Activated B cell treated with CpG ODN at 0.5 μM for 24 hours (primary cell): ENCODE results near the gene HHEX. TPM values are rescaled to one million over a fixed set of nuclear protein-coding genes. Genes with fewer than 3 reads are reported as not detected.

Experiments used
- ATAC-seq: fragments of 200-7000 bp; cut with Tn5 transposase; one replicate; pipeline ENCODE4 v1.10.0; 2021; ENCODE audit warnings: low read depth, mild to moderate bottlenecking, moderate library complexity
- CTCF ChIA-PET: fragments of 350-600 bp; sonication (Branson Sonifier 250); formaldehyde crosslinking; loops from one replicate; lab custom pipeline; 2021; ENCODE audit warnings: antibody characterized with exemption; lab: Charles Lee
- POLR2A ChIA-PET: fragments of 350-600 bp; sonication (Branson Sonifier 250); formaldehyde crosslinking; loops from one replicate; lab custom pipeline; 2021; ENCODE audit warnings: antibody characterized with exemption; lab: Charles Lee
- DNase-seq: peaks from one replicate; pipeline ENCODE4 v3.0.0; 2022
- H3K27ac Mint-ChIP-seq: one replicate; pipeline ENCODE4 v1.8.0; 2020; ENCODE audit warnings: mixed read lengths
- H3K27me3 Mint-ChIP-seq: one replicate; pipeline ENCODE4 v1.8.0; 2021; ENCODE audit warnings: mixed read lengths
- H3K36me3 Mint-ChIP-seq: one replicate; pipeline ENCODE4 v1.8.0; 2021; ENCODE audit warnings: low read depth, mixed read lengths
- H3K4me1 Mint-ChIP-seq: one replicate; pipeline ENCODE4 v1.8.0; 2021; ENCODE audit warnings: mixed read lengths
- H3K4me3 Mint-ChIP-seq: one replicate; pipeline ENCODE4 v1.8.0; 2020; ENCODE audit warnings: mild to moderate bottlenecking, mixed read lengths
- H3K9me3 Mint-ChIP-seq: one replicate; pipeline ENCODE4 v1.8.0; 2020; ENCODE audit warnings: mixed read lengths
- intact Hi-C: fragments of 100-400 bp; cut with micrococcal nuclease; formaldehyde crosslinking; loops from one replicate; pipeline ENCODE4 v1.15.1; 2024
- total RNA-seq: library from RNA; stranded (reverse); gene quantifications from 2 replicates; pipeline ENCODE4 v1.2.3, GENCODE V29; 2022
- TF ChIP-seq, protein P1 (sequence below): fragments of 200-600 bp; IDR thresholded peaks from one replicate; pipeline ENCODE4 v1.8.0; 2022; ENCODE audit warnings: antibody characterized with exemption, mild to moderate bottlenecking

Gene HHEX
- total RNA-seq, 1 donor from 2014 or later: 55.1 TPM

DNA sequence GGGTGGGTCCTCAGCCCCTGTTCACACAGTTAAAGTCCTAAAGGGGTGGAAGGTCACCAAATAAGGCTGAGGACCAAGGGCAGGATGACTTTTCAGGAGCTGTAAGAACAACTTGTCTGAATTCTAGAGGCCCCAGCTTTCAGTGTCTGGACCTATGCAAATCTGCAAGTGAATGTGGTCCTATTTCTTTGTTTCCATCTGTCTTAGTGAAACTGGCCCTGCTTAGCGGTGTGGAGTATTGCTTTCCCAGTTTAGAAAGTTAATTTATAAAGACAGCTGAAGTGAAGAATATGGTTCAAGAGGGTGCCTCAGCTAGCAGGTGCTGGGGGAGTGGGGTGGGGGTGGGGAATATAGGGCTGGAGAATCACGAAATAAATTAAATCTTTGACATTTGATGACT, 40.1 kb downstream of the HHEX start:
- Mint-ChIP-seq H3K4me3 (no peak overlapping the region), H3K36me3 (no peaks in the 10 kb centered on the region), H3K4me1 (peaks cover 50% of the 10 kb centered on the region), H3K27ac (no peak overlapping the region), H3K27me3 (no peaks in the 10 kb centered on the region), H3K9me3 (peaks cover 3% of the 10 kb centered on the region)
- intact Hi-C loops: loop anchor here (2.0 kb wide), 1 partner anchor 17 kb away; no protein-coding TSS in a partner anchor
- CTCF ChIA-PET: interaction anchor here (1.3 kb wide), 1 partner anchor 30 kb away, joined by 4 read pairs; no protein-coding TSS in a partner anchor
- DNase-seq (no peak), ATAC-seq (peak; percentile 72)
- POLR2A ChIA-PET: interaction anchor here (0.7 to 1.7 kb wide), 9 partner anchors 10 to 93 kb away, joined by 3 to 10 read pairs (median 4); partner anchors contain the start of gene HHEX
- TF ChIP-seq, protein P1, sequence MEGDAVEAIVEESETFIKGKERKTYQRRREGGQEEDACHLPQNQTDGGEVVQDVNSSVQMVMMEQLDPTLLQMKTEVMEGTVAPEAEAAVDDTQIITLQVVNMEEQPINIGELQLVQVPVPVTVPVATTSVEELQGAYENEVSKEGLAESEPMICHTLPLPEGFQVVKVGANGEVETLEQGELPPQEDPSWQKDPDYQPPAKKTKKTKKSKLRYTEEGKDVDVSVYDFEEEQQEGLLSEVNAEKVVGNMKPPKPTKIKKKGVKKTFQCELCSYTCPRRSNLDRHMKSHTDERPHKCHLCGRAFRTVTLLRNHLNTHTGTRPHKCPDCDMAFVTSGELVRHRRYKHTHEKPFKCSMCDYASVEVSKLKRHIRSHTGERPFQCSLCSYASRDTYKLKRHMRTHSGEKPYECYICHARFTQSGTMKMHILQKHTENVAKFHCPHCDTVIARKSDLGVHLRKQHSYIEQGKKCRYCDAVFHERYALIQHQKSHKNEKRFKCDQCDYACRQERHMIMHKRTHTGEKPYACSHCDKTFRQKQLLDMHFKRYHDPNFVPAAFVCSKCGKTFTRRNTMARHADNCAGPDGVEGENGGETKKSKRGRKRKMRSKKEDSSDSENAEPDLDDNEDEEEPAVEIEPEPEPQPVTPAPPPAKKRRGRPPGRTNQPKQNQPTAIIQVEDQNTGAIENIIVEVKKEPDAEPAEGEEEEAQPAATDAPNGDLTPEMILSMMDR: no peak

DNA sequence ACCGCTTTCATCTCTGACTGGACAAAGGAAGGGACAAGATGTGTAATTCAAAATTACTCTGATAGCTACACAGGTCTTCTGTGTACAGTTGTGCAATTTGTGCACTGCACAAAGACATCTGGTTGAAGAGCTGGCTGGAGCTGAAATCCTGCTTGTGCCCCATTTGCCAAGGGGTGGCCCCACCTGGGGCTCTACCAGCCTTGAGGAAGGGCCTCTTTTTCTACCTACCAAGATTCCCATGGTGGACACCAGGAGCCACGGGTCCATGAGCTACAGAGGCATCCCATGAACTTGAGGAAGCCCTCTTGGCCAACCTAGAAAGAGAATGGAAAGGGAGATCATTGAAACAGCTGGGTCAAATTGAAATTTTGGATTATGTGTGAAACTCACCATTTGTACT, 43.2 kb downstream of the HHEX start:
- no peak for ATAC-seq
- intact Hi-C loops: no loop called here
- no peaks in the 10 kb centered on the region for H3K27me3 Mint-ChIP-seq
- ChIA-PET CTCF (no interaction called here), POLR2A (interaction anchor here (0.5 to 1.9 kb wide), 4 partner anchors 9 to 42 kb away, joined by 3 to 12 read pairs (median 4); no protein-coding TSS in a partner anchor)
- H3K27ac Mint-ChIP-seq: no peak overlapping the region
- no peaks in the 10 kb centered on the region for H3K36me3 Mint-ChIP-seq
- peaks cover 3% of the 10 kb centered on the region for H3K9me3 Mint-ChIP-seq
- TF ChIP-seq, protein P1: no peak
- no peak overlapping the region for H3K4me3 Mint-ChIP-seq
- no peak for DNase-seq
- H3K4me1 Mint-ChIP-seq: peaks cover 68% of the 10 kb centered on the region

DNA sequence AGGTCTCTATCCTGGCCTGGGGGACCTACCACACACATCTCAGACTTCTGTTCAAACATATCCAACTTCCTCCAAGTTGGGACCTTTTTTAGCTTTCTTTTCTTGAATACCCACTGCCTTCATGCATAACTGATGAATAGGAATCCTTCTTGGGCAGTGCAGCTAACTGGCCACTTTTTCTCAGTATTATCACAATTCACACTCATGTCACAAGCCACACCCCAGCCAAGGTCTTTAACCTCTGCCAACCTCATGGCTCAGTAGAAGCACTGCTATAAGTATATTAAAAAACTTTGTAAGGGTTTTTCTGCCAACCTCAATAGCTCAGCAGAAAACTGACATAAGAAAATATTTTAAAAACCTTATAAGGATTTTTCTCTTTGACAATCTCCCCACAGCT, 44.5 kb downstream of the HHEX start:
- ChIA-PET CTCF (no interaction called here), POLR2A (interaction anchor here (1.9 kb wide), 1 partner anchor 43 kb away, joined by 12 read pairs; no protein-coding TSS in a partner anchor)
- peaks cover 3% of the 10 kb centered on the region for H3K9me3 Mint-ChIP-seq
- DNase-seq (no peak), ATAC-seq (no peak)
- no peaks in the 10 kb centered on the region for H3K27me3 Mint-ChIP-seq
- no peak overlapping the region for H3K27ac Mint-ChIP-seq
- no peak overlapping the region for H3K4me3 Mint-ChIP-seq
- no peaks in the 10 kb centered on the region for H3K36me3 Mint-ChIP-seq
- intact Hi-C loops: loop anchor here (1.0 to 2.0 kb wide), 2 partner anchors 8 to 14 kb away; no protein-coding TSS in a partner anchor
- peaks cover 64% of the 10 kb centered on the region for H3K4me1 Mint-ChIP-seq
- TF ChIP-seq, protein P1: no peak

DNA sequence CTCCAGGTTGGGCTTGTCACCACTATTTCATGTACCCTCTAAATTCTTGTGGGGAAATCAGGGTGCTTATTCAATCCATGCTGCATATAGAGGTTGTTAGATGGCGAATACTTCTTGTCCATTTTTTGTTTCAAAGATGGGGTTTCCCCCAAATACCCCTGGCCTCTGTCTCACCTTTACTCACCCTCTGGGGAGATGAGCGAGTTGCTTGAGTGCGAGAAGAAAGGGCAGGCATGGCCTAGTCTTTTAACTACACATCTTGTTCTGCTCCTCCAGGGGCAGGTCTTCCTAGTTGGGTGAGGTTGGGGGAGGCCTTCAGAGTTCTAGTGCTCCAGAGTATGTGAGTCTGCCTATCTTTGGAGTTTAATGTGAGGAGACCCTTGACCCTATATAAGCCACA, 46.2 kb downstream of the HHEX start:
- POLR2A ChIA-PET: interaction anchor here (0.7 to 1.1 kb wide), 4 partner anchors 13 to 46 kb away, joined by 3 to 4 read pairs (median 4); partner anchors contain the start of gene HHEX
- H3K27me3 Mint-ChIP-seq: no peaks in the 10 kb centered on the region
- H3K36me3 Mint-ChIP-seq: no peaks in the 10 kb centered on the region
- intact Hi-C loops: loop anchor here (2.0 kb wide), 1 partner anchor 15 kb away; no protein-coding TSS in a partner anchor
- H3K27ac Mint-ChIP-seq: peak overlapping the region; percentile 50
- H3K9me3 Mint-ChIP-seq: peaks cover 5% of the 10 kb centered on the region
- TF ChIP-seq, protein P1: no peak
- ATAC-seq (peak; percentile 89), DNase-seq (no peak)
- peaks cover 63% of the 10 kb centered on the region for H3K4me1 Mint-ChIP-seq
- peak overlapping the region; percentile 9 for H3K4me3 Mint-ChIP-seq
- CTCF ChIA-PET: no interaction called here

DNA sequence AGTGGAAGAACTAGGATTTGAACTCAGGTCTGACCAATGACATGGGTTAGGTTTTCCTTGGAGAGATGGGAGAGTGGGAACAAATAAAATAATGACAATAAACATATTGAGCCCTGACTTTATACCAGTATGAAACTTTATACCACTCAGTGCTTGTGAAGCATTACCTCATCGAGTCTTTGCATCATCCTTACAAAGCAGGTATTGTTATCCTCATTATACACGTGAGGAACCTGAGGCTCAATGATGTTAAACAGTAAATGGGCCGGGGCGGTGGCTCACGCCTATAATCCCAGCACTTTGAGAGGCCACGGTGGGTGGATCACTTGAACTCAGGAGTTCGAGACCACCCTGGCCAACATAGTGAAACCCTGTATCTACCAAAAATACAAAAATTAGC, 47.7 kb downstream of the HHEX start:
- intact Hi-C loops: no loop called here
- Mint-ChIP-seq H3K36me3 (no peaks in the 10 kb centered on the region), H3K27ac (no peak overlapping the region), H3K4me1 (peaks cover 71% of the 10 kb centered on the region), H3K9me3 (peaks cover 4% of the 10 kb centered on the region), H3K27me3 (no peaks in the 10 kb centered on the region), H3K4me3 (no peak overlapping the region)
- ChIA-PET POLR2A (interaction anchor here (0.7 kb wide), 2 partner anchors 32 to 188 kb away, joined by 6 to 14 read pairs; no protein-coding TSS in a partner anchor), CTCF (no interaction called here)
- ATAC-seq (no peak), DNase-seq (no peak)
- TF ChIP-seq, protein P1: no peak
